CD4-positive, CD25-positive, alpha-beta regulatory T cell (primary cell): ENCODE results near the gene PPFIBP2. TPM values are rescaled to one million over a fixed set of nuclear protein-coding genes. Genes with fewer than 3 reads are reported as not detected.

Experiments used
- ATAC-seq, 2 donors: fragments of 150-1000 bp; cut with Tn5 transposase; one replicate each; pipeline ENCODE4 v1.10.0; 2021; ENCODE audit warnings: low read depth in 2 of 2, moderate number of reproducible peaks in 2 of 2, moderate library complexity in 1 of 2
- DNase-seq, 3 donors: peaks; one replicate each; pipeline versions ENCODE4 v3.0.0 to v3.0.0-alpha.2; 2012 to 2022; ENCODE audit warnings: mixed read lengths in 1 of 3
- H3K27ac ChIP-seq: one replicate; pipeline ENCODE4 v1.7.0; 2013; ENCODE audit warnings: mild to moderate bottlenecking, low read length; ENCODE audit not compliant: insufficient read depth, poor library complexity, severe bottlenecking
- H3K27me3 ChIP-seq: one replicate; pipeline ENCODE4 v1.7.0; 2013; ENCODE audit warnings: low read length; ENCODE audit not compliant: control insufficient read depth, insufficient read depth
- H3K36me3 ChIP-seq: one replicate; pipeline ENCODE4 v1.7.0; 2013; ENCODE audit warnings: mild to moderate bottlenecking, low read length, moderate library complexity; ENCODE audit not compliant: control insufficient read depth, insufficient read depth
- H3K4me1 ChIP-seq: 2 replicates; pipeline ENCODE4 v1.7.0; 2013; ENCODE audit warnings: mild to moderate bottlenecking, low read length; ENCODE audit not compliant: insufficient read depth, control insufficient read depth, poor library complexity, severe bottlenecking
- H3K4me3 ChIP-seq: one replicate; pipeline ENCODE4 v1.7.0; 2013; ENCODE audit warnings: low read depth, mild to moderate bottlenecking, low read length, moderate library complexity
- H3K9me3 ChIP-seq, 2 experiments: 1 replicate in 1 of 2; 2 replicates in 1 of 2; pipeline ENCODE4 v1.7.0; 2013; ENCODE audit warnings: low read length in 2 of 2, mild to moderate bottlenecking in 1 of 2, moderate library complexity in 1 of 2; ENCODE audit not compliant: control insufficient read depth in 2 of 2
- H3K27ac Mint-ChIP-seq, 3 donors: one replicate each; pipeline ENCODE4 v1.8.0; 2020 to 2022; ENCODE audit warnings: mild to moderate bottlenecking in 3 of 3, mixed read lengths in 3 of 3, moderate library complexity in 2 of 3
- H3K27me3 Mint-ChIP-seq: one replicate; pipeline ENCODE4 v1.8.0; 2022; ENCODE audit warnings: mild to moderate bottlenecking, mixed read lengths
- H3K36me3 Mint-ChIP-seq: one replicate; pipeline ENCODE4 v1.8.0; 2020; ENCODE audit warnings: mixed read lengths
- H3K4me1 Mint-ChIP-seq, 4 donors: one replicate each; pipeline ENCODE4 v1.8.0; 2020 to 2022; ENCODE audit warnings: mixed read lengths in 4 of 4, mild to moderate bottlenecking in 1 of 4
- H3K4me3 Mint-ChIP-seq, 4 donors: one replicate each; pipeline ENCODE4 v1.8.0; 2020 to 2022; ENCODE audit warnings: mild to moderate bottlenecking in 4 of 4, mixed read lengths in 4 of 4, moderate library complexity in 3 of 4
- H3K9me3 Mint-ChIP-seq, 7 donors: one replicate each; pipeline ENCODE4 v1.8.0; 2020 to 2022; ENCODE audit warnings: mixed read lengths in 7 of 7, mild to moderate bottlenecking in 3 of 7, moderate library complexity in 2 of 7
- polyA plus RNA-seq, 4 donors: library from polyadenylated mRNA; unstranded; fragments of 300-500 nt; fragmentation: Illumina TruSeq; gene quantifications; one replicate each; pipeline ENCODE4 v1.2.3, GENCODE V29; 2021
- total RNA-seq: library from RNA; stranded (reverse); gene quantifications from one replicate; pipeline ENCODE4 v1.2.3, GENCODE V29; 2022

The PPFIBP2 gene
- total and polyA plus RNA-seq, 5 donors from 2014 or later: 0.47 to 10.6 (median 4.2) TPM

- peaks cover 16% of the 10 kb centered on the region for H3K27me3 ChIP-seq
- Mint-ChIP-seq H3K36me3 (no peaks in the 10 kb centered on the region), H3K27ac (no peak overlapping the region), H3K4me3 (no peak overlapping the region), H3K27me3 (peaks cover 33% of the 10 kb centered on the region), H3K9me3 (no peaks in the 10 kb centered on the region), H3K4me1 (no peaks in the 10 kb centered on the region)
- no peak for ATAC-seq
- no peak overlapping the region for H3K4me3 ChIP-seq
- no peaks in the 10 kb centered on the region for H3K36me3 ChIP-seq
- H3K4me1 ChIP-seq: no peaks in the 10 kb centered on the region
- H3K9me3 ChIP-seq: no peaks in the 10 kb centered on the region
- H3K27ac ChIP-seq: no peak overlapping the region
- DNase-seq: no peak
Measured at GRCh38 chr11:7691759-7692350, 178.1 kb downstream of the PPFIBP2 start.

- Mint-ChIP-seq H3K27ac (no peak overlapping the region), H3K9me3 (no peaks in the 10 kb centered on the region)
Measured at GRCh38 chr11:7692426-7692825, 178.6 kb downstream of the PPFIBP2 start.

GRCh38 chr11:7694235-7694634 lies 180.4 kb downstream of the PPFIBP2 start:
- Mint-ChIP-seq H3K4me3 (no peak overlapping the region), H3K27ac (no peak overlapping the region), H3K36me3 (no peaks in the 10 kb centered on the region), H3K9me3 (no peaks in the 10 kb centered on the region), H3K27me3 (peaks cover 34% of the 10 kb centered on the region), H3K4me1 (no peaks in the 10 kb centered on the region)
- Histone ChIP-seq H3K4me1 (no peaks in the 10 kb centered on the region), H3K27ac (no peak overlapping the region), H3K4me3 (no peak overlapping the region), H3K9me3 (no peaks in the 10 kb centered on the region), H3K27me3 (peaks cover 13% of the 10 kb centered on the region), H3K36me3 (no peaks in the 10 kb centered on the region)
- ATAC-seq: no peak
- DNase-seq: no peak

More at GRCh38 chr11:7692426-7692825, 178.6 kb downstream of the PPFIBP2 start:
- ATAC-seq (no peak), DNase-seq (no peak)
- Histone ChIP-seq H3K9me3 (no peaks in the 10 kb centered on the region), H3K27me3 (peaks cover 16% of the 10 kb centered on the region), H3K36me3 (no peaks in the 10 kb centered on the region), H3K27ac (no peak overlapping the region), H3K4me3 (no peak overlapping the region), H3K4me1 (no peaks in the 10 kb centered on the region)
- Mint-ChIP-seq H3K27me3 (peaks cover 35% of the 10 kb centered on the region), H3K4me1 (no peaks in the 10 kb centered on the region), H3K36me3 (no peaks in the 10 kb centered on the region), H3K4me3 (no peak overlapping the region)

GRCh38 chr11:7696424-7696823 lies 182.6 kb downstream of the PPFIBP2 start:
- Histone ChIP-seq H3K4me1 (no peaks in the 10 kb centered on the region), H3K27ac (no peak overlapping the region), H3K36me3 (no peaks in the 10 kb centered on the region), H3K9me3 (no peaks in the 10 kb centered on the region), H3K27me3 (peaks cover 11% of the 10 kb centered on the region), H3K4me3 (no peak overlapping the region)
- Mint-ChIP-seq H3K9me3 (no peaks in the 10 kb centered on the region), H3K4me3 (no peak overlapping the region), H3K4me1 (no peaks in the 10 kb centered on the region), H3K36me3 (no peaks in the 10 kb centered on the region), H3K27ac (no peak overlapping the region), H3K27me3 (peaks cover 31% of the 10 kb centered on the region)
- DNase-seq (no peak), ATAC-seq (no peak)

Other genes with a start within 250 kb of the PPFIBP2 start
- gene OLFML1, start 28.5 kb upstream of the PPFIBP2 start, total RNA-seq: not detected
- under 1 TPM in 3 of 4 donors, not detected in 1; 0.10 to 0.13 (median 0.11) TPM for gene OLFML1, start 28.5 kb upstream of the PPFIBP2 start, polyA plus RNA-seq
- gene CYB5R2, start 159.5 kb downstream of the PPFIBP2 start, total RNA-seq: not detected
- under 1 TPM in 1 of 4 donors, not detected in 3; 0.54 TPM for gene CYB5R2, start 159.5 kb downstream of the PPFIBP2 start, polyA plus RNA-seq
- gene OVCH2, start 192.5 kb downstream of the PPFIBP2 start, total RNA-seq: not detected
- gene OVCH2, start 192.5 kb downstream of the PPFIBP2 start, polyA plus RNA-seq: not detected